OCI-LY7 (cell line): ENCODE results near the gene TMEM51. TPM values are rescaled to one million over a fixed set of nuclear protein-coding genes. Genes with fewer than 3 reads are reported as not detected.

Experiments
- BruUV-seq: library from RNA; stranded (reverse); fragments of 400-500 nt; replicated peaks from 2 replicates; lab custom pipeline; 2021; lab: Mats Ljungman, UMichigan
- CTCF ChIA-PET: fragments of 300-600 bp; sonication (Branson Sonifier 250); formaldehyde crosslinking; loops from one replicate; lab custom pipeline; 2022; ENCODE audit warnings: antibody characterized with exemption; ENCODE audit not compliant: unreplicated experiment; lab: Charles Lee
- POLR2A ChIA-PET: fragments of 300-600 bp; sonication (Branson Sonifier 250); formaldehyde crosslinking; loops from one replicate; lab custom pipeline; 2022; ENCODE audit warnings: antibody characterized with exemption; lab: Charles Lee
- DNase-seq: peaks from one replicate; pipeline ENCODE4 v3.0.0-alpha.2; 2015; ENCODE audit warnings: low spot score
- H2AFZ ChIP-seq: fragments of 200-600 bp; sonication (generic), shearing (Covaris generic); 2 replicates; pipeline ENCODE4 v1.6.1; 2014; ENCODE audit warnings: mild to moderate bottlenecking, antibody characterized with exemption, low read length, moderate library complexity
- H3K27ac ChIP-seq: fragments of 200-600 bp; sonication (generic); 2 replicates; pipeline ENCODE4 v1.5.1; 2014; ENCODE audit warnings: mixed run types, low read depth, mild to moderate bottlenecking, moderate library complexity, low read length, inconsistent platforms; ENCODE audit not compliant: poor library complexity, severe bottlenecking
- H3K36me3 ChIP-seq: fragments of 200-600 bp; sonication (generic); 2 replicates; pipeline ENCODE4 v1.6.1; 2014; ENCODE audit warnings: mild to moderate bottlenecking, antibody characterized with exemption, low read length, moderate library complexity, mixed read lengths; ENCODE audit not compliant: insufficient read depth
- H3K4me1 ChIP-seq: fragments of 200-600 bp; sonication (generic); 2 replicates; pipeline ENCODE4 v1.5.1; 2014; ENCODE audit warnings: mild to moderate bottlenecking, low read length; ENCODE audit not compliant: insufficient read depth, poor library complexity, severe bottlenecking
- H3K4me2 ChIP-seq: fragments of 200-600 bp; sonication (generic); 2 replicates; pipeline ENCODE4 v1.6.1; 2014; ENCODE audit warnings: mild to moderate bottlenecking, low read length
- H3K4me3 ChIP-seq: fragments of 200-600 bp; sonication (generic); 2 replicates; pipeline ENCODE4 v1.5.1; 2014; ENCODE audit warnings: mild to moderate bottlenecking, low read depth, low read length; ENCODE audit not compliant: poor library complexity, severe bottlenecking
- H3K79me2 ChIP-seq: fragments of 200-600 bp; sonication (generic); 2 replicates; pipeline ENCODE4 v1.6.1; 2016; ENCODE audit warnings: low read depth, mild to moderate bottlenecking, low read length, moderate library complexity, mixed read lengths; ENCODE audit not compliant: insufficient read depth
- H3K9me2 ChIP-seq: fragments of 200-600 bp; sonication (generic); 2 replicates; pipeline ENCODE4 v1.6.1; 2016; ENCODE audit warnings: mild to moderate bottlenecking, low read length, mixed read lengths; ENCODE audit not compliant: insufficient read depth
- H3K9me3 ChIP-seq: fragments of 200-600 bp; sonication (generic); 2 replicates; pipeline ENCODE4 v1.6.1; 2014; ENCODE audit warnings: mild to moderate bottlenecking, mixed run types, low read length, mixed read lengths
- H4K20me1 ChIP-seq: fragments of 200-600 bp; sonication (generic); 2 replicates; pipeline ENCODE4 v1.6.1; 2014; ENCODE audit warnings: mild to moderate bottlenecking, antibody characterized with exemption, low read length, moderate library complexity, mixed read lengths; ENCODE audit not compliant: insufficient read depth
- EZH2phosphoT487 ChIP-seq: fragments of 200-600 bp; sonication (generic); IDR thresholded peaks from 2 replicates; pipeline ENCODE4 v1.6.1; 2018; ENCODE audit warnings: low read depth, borderline replicate concordance, mild to moderate bottlenecking, mixed run types, antibody characterized with exemption, low read length, moderate library complexity, mixed read lengths
- intact Hi-C: fragments of 100-400 bp; cut with micrococcal nuclease; formaldehyde crosslinking; loops from one replicate; pipeline ENCODE4 v1.10.0; 2022; ENCODE audit not compliant: unreplicated experiment
- total RNA-seq, 2 experiments: library from RNA; depleted of rRNA in 1 of 2; stranded (reverse); fragments of >200 nt in 1 of 2; shearing (Covaris generic) in 1 of 2; gene quantifications; 2 replicates each; pipeline ENCODE4 v1.2.3, GENCODE V29; 2014 to 2022
- TF ChIP-seq, protein P1 (sequence below): fragments of 200-600 bp; sonication (generic); conservative IDR thresholded peaks from 2 replicates; pipeline ENCODE4 v1.5.1; 2014; ENCODE audit warnings: mild to moderate bottlenecking, antibody characterized with exemption, low read length, moderate library complexity, mixed read lengths

Gene TMEM51
- total RNA-seq, 2 experiments from 2014 or later, result not detected

DNA sequence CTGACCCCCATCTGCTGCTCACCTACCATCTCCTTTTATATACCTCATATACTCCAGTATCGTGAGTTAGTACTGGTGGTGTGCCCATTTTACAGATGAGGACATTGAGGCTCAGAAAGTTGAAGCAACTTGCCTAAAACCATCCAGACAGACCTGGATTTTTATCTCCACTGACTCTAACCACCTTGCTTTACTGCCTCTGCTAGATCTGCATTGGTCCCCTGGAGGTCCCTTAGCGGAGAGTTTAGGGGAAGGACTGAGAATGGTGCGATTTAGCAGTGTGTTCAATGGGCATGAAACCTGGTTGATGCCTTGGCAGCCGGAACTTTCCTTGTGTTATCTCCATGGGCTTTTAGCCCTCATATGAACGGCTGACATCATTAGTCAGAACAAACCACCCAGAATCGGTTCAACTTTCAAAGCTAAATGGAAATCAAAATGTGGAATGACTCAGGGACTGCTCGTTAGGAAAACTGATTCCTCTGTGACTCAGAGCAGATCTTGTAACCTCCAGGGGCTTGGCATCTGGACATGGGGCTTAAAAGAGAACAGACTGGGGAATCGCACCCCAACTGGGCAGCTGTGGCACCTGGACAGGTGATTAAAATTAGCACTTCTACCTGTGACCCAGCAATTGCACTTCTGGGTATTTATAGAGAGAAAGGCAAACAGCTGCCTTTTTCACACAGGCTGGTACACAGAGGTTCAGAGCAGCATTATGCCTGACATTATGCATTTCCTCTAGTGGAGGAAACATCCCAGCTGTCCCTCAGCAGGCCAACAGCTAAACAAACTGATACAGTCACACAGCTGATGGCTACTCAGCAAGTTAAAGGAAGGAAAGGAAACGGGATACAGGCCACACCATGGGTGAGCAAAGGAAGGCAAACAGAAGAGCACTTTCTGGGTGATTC is 25.3 kb downstream of the TMEM51 start:
- no peak overlapping the region for H3K27ac ChIP-seq
- TF ChIP-seq, protein P1, sequence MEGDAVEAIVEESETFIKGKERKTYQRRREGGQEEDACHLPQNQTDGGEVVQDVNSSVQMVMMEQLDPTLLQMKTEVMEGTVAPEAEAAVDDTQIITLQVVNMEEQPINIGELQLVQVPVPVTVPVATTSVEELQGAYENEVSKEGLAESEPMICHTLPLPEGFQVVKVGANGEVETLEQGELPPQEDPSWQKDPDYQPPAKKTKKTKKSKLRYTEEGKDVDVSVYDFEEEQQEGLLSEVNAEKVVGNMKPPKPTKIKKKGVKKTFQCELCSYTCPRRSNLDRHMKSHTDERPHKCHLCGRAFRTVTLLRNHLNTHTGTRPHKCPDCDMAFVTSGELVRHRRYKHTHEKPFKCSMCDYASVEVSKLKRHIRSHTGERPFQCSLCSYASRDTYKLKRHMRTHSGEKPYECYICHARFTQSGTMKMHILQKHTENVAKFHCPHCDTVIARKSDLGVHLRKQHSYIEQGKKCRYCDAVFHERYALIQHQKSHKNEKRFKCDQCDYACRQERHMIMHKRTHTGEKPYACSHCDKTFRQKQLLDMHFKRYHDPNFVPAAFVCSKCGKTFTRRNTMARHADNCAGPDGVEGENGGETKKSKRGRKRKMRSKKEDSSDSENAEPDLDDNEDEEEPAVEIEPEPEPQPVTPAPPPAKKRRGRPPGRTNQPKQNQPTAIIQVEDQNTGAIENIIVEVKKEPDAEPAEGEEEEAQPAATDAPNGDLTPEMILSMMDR, result no peak
- no peak for TF ChIP-seq EZH2phosphoT487
- H3K4me1 ChIP-seq, result no peaks in the 10 kb centered on the region
- no peak overlapping the region for H3K4me3 ChIP-seq
- no peaks in the 10 kb centered on the region for H4K20me1 ChIP-seq
- ChIA-PET POLR2A (no interaction called here), CTCF (no interaction called here)
- no peaks in the 10 kb centered on the region for H3K36me3 ChIP-seq
- no peak overlapping the region for H2AFZ ChIP-seq
- DNase-seq, result no peak
- H3K9me2 ChIP-seq, result no peaks in the 10 kb centered on the region
- no TSS peak for BruUV-seq
- H3K4me2 ChIP-seq, result no peak overlapping the region
- H3K9me3 ChIP-seq, result no peaks in the 10 kb centered on the region
- intact Hi-C loops, result no loop called here
- no peaks in the 10 kb centered on the region for H3K79me2 ChIP-seq

- intact Hi-C loops, result no loop called here
- BruUV-seq, result no TSS peak
- Histone ChIP-seq H4K20me1 (no peaks in the 10 kb centered on the region), H3K4me3 (no peak overlapping the region), H3K36me3 (no peaks in the 10 kb centered on the region), H3K27ac (no peak overlapping the region), H3K9me3 (no peaks in the 10 kb centered on the region), H2AFZ (no peak overlapping the region), H3K4me1 (no peaks in the 10 kb centered on the region), H3K4me2 (no peak overlapping the region), H3K79me2 (no peaks in the 10 kb centered on the region), H3K9me2 (no peaks in the 10 kb centered on the region)
- CTCF ChIA-PET, result no interaction called here
- DNase-seq, result no peak
- no peak for TF ChIP-seq EZH2phosphoT487
- TF ChIP-seq, protein P1, result no peak
- POLR2A ChIA-PET, result no interaction called here
Measured at GRCh38 chr1:15179485-15179883, 25.9 kb downstream of the TMEM51 start.

- no peak overlapping the region for H3K4me2 ChIP-seq
- no peaks in the 10 kb centered on the region for H3K79me2 ChIP-seq
- H2AFZ ChIP-seq, result no peak overlapping the region
- H3K36me3 ChIP-seq, result no peaks in the 10 kb centered on the region
- no TSS peak for BruUV-seq
- no peak overlapping the region for H3K27ac ChIP-seq
- no peak for TF ChIP-seq EZH2phosphoT487
- TF ChIP-seq, protein P1, result no peak
- no peak overlapping the region for H3K4me3 ChIP-seq
- DNase-seq, result no peak
- H3K9me2 ChIP-seq, result no peaks in the 10 kb centered on the region
- H4K20me1 ChIP-seq, result no peaks in the 10 kb centered on the region
- ChIA-PET CTCF (no interaction called here), POLR2A (interaction anchor here (0.6 kb wide), 1 partner anchor 99 kb away, joined by 3 read pairs; no protein-coding TSS in a partner anchor)
- H3K4me1 ChIP-seq, result no peaks in the 10 kb centered on the region
- no peaks in the 10 kb centered on the region for H3K9me3 ChIP-seq
- intact Hi-C loops, result no loop called here
Measured at GRCh38 chr1:15180189-15180588, 26.6 kb downstream of the TMEM51 start.
